Measurements from ENCODE around the gene ARHGAP30. TPM values are rescaled to one million over a fixed set of nuclear protein-coding genes. Genes with fewer than 3 reads are reported as not detected.

The ARHGAP30 gene
- total and polyA plus RNA-seq, 2 of the 8 experiments (the other 6 are each of a cell fraction or from before 2014, with no cell fraction given) = 0.27 to 0.39 TPM

DNA sequence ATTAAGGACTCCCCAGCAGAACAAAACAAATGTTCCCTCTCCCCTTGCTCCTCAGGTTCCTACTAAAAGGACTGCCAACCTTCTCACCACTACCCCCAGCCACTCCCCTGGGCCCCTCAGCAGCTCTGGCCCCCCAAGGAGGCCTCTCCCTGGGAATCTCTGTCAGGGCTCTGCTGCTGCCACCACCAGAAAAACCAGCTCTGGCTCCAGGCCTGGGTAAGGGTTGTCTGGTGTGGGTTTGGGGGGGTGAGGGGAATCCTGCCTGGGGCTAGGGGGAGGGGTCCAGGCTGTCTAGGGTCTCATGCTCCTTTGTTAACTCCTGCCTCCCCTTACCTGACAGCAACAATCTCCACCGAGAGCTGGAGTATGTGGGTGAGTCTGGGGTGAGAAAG, 14.9 kb upstream of the ARHGAP30 start (continued):
- TF ChIP-seq CREB1 (IDR thresholded peaks at IDR 0.05) (no peak), CBX8 (IDR thresholded peaks at IDR 0.05; ENCODE audit: borderline replicate concordance, low read depth, low read length) (no peak), SP4 (IDR thresholded peaks at IDR 0.05; ENCODE audit: low read length) (no peak)

All from H1 (cell line).